MM.1S (cell line): ENCODE results near the gene BRF1.

Experiments used
- DNase-seq: peaks from one replicate; pipeline ENCODE4 v3.0.0-alpha.2; 2015
- H2AFZ ChIP-seq: fragments of 300-600 bp; sonication (generic); 2 replicates; pipeline ENCODE4 v1.6.0; 2016; ENCODE audit warnings: antibody characterized with exemption, low read length
- H3F3A ChIP-seq: fragments of 300-600 bp; sonication (generic); 2 replicates; pipeline ENCODE4 v1.6.1; 2016; ENCODE audit warnings: mild to moderate bottlenecking, antibody characterized with exemption, low read length, moderate library complexity, mixed read lengths; ENCODE audit not compliant: insufficient read depth
- H3K27ac ChIP-seq: fragments of 300-600 bp; sonication (generic); 2 replicates; pipeline ENCODE4 v1.5.1; 2016; ENCODE audit warnings: mild to moderate bottlenecking, low read length
- H3K27me3 ChIP-seq: fragments of 300-600 bp; sonication (generic); replicated peaks from 2 replicates; pipeline ENCODE4 v1.6.0; 2016; ENCODE audit warnings: low read length; ENCODE audit not compliant: insufficient read depth
- H3K36me3 ChIP-seq: fragments of 300-600 bp; sonication (generic); replicated peaks from 2 replicates; pipeline ENCODE4 v1.6.1; 2016; ENCODE audit warnings: mild to moderate bottlenecking, low read length, mixed read lengths; ENCODE audit not compliant: insufficient read depth
- H3K4me1 ChIP-seq: fragments of 300-600 bp; sonication (generic); 2 replicates; pipeline ENCODE4 v1.6.1; 2016; ENCODE audit warnings: low read length, mixed read lengths
- H3K4me2 ChIP-seq: fragments of 300-600 bp; sonication (generic); 2 replicates; pipeline ENCODE4 v1.6.0; 2016; ENCODE audit warnings: low read depth, low read length
- H3K4me3 ChIP-seq: fragments of 300-600 bp; sonication (generic); 2 replicates; pipeline ENCODE4 v1.5.1; 2016; ENCODE audit warnings: low read length, mixed read lengths
- H3K79me2 ChIP-seq: fragments of 300-600 bp; sonication (generic); 2 replicates; pipeline ENCODE4 v1.6.1; 2016; ENCODE audit warnings: mixed run types, low read length, mixed read lengths
- H3K9ac ChIP-seq: fragments of 300-600 bp; sonication (generic); 2 replicates; pipeline ENCODE4 v1.6.1; 2016; ENCODE audit warnings: low read length, mixed read lengths
- H3K9me2 ChIP-seq: fragments of 300-600 bp; sonication (generic); replicated peaks from 2 replicates; pipeline ENCODE4 v1.6.1; 2016; ENCODE audit warnings: mild to moderate bottlenecking, low read length, mixed read lengths; ENCODE audit not compliant: insufficient read depth
- H3K9me3 ChIP-seq: fragments of 300-600 bp; sonication (generic); replicated peaks from 2 replicates; pipeline ENCODE4 v1.6.1; 2016; ENCODE audit warnings: mild to moderate bottlenecking, low read length, mixed read lengths; ENCODE audit not compliant: insufficient read depth
- H4K20me1 ChIP-seq: fragments of 300-600 bp; sonication (generic); 2 replicates; pipeline ENCODE4 v1.6.1; 2016; ENCODE audit warnings: mild to moderate bottlenecking, low read length, moderate library complexity, mixed read lengths; ENCODE audit not compliant: insufficient read depth
- EZH2 ChIP-seq: fragments of 300-600 bp; sonication (generic); optimal IDR thresholded peaks from 2 replicates; pipeline ENCODE3; 2017; ENCODE audit warnings: low read depth, mild to moderate bottlenecking, antibody characterized with exemption, low read length, mixed read lengths
- EZH2phosphoT487 ChIP-seq: fragments of 300-600 bp; sonication (generic); IDR thresholded peaks from 2 replicates; pipeline ENCODE4 v1.6.1; 2018; ENCODE audit warnings: antibody characterized with exemption, low read length
- TF ChIP-seq, protein P1 (sequence below): fragments of 300-600 bp; sonication (generic); IDR thresholded peaks from 2 replicates; pipeline ENCODE4 v1.5.1; 2016; ENCODE audit warnings: antibody characterized with exemption, low read length, mixed read lengths

BRF1 gene, protein sequence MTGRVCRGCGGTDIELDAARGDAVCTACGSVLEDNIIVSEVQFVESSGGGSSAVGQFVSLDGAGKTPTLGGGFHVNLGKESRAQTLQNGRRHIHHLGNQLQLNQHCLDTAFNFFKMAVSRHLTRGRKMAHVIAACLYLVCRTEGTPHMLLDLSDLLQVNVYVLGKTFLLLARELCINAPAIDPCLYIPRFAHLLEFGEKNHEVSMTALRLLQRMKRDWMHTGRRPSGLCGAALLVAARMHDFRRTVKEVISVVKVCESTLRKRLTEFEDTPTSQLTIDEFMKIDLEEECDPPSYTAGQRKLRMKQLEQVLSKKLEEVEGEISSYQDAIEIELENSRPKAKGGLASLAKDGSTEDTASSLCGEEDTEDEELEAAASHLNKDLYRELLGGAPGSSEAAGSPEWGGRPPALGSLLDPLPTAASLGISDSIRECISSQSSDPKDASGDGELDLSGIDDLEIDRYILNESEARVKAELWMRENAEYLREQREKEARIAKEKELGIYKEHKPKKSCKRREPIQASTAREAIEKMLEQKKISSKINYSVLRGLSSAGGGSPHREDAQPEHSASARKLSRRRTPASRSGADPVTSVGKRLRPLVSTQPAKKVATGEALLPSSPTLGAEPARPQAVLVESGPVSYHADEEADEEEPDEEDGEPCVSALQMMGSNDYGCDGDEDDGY

DNA sequence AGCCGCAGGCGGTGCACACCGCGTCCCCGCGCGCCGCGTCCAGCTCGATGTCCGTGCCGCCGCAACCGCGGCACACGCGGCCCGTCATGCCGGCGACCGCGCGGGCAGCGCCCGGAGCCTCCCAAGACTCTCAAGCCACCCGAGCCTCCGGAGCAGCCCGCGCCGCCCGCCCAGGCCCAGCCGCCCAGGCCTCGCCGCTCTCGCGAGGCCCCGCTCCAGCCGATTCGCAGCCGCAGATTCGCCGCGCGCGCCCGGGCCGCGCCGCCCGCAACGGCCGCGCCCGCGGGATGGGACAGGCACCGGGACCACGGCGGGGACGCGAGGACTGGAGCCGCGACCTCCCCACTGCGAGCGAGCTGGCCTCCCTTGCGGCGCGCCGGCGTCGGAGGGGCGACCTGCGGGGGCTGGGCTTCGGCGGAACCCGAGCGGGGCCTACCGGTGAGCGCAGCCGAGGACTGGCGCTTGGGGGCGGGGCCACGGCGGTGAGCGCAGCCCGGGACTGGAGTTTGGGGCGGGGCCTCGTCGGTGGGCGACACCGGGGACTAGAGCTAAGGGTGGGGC, at the start of gene BRF1:
Gene BRF1 (minus strand): TSS at position 460 of the 561 bp plus-strand sequence. CDS start 372 bp downstream, at position 88.
- peak within 1 kb of the TSS; percentile 72 for H3K9ac ChIP-seq
- no peaks in the 10 kb centered on the region for H3K36me3 ChIP-seq
- peak within 1 kb of the TSS; percentile 73 for H3K4me3 ChIP-seq
- no peaks in the 10 kb centered on the region for H3K27me3 ChIP-seq
- peak within 1 kb of the TSS; percentile 63; the same call in 1 of the 2 replicates for H3K4me2 ChIP-seq
- H3K79me2 ChIP-seq: peaks cover 27% of the 10 kb centered on the region
- H3K27ac ChIP-seq: peak within 1 kb of the TSS; percentile 78; the same call in 1 of the 2 replicates
- TF ChIP-seq EZH2phosphoT487 (no peak), EZH2 (no peak)
- TF ChIP-seq, protein P1, sequence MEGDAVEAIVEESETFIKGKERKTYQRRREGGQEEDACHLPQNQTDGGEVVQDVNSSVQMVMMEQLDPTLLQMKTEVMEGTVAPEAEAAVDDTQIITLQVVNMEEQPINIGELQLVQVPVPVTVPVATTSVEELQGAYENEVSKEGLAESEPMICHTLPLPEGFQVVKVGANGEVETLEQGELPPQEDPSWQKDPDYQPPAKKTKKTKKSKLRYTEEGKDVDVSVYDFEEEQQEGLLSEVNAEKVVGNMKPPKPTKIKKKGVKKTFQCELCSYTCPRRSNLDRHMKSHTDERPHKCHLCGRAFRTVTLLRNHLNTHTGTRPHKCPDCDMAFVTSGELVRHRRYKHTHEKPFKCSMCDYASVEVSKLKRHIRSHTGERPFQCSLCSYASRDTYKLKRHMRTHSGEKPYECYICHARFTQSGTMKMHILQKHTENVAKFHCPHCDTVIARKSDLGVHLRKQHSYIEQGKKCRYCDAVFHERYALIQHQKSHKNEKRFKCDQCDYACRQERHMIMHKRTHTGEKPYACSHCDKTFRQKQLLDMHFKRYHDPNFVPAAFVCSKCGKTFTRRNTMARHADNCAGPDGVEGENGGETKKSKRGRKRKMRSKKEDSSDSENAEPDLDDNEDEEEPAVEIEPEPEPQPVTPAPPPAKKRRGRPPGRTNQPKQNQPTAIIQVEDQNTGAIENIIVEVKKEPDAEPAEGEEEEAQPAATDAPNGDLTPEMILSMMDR: no peak
- H3K9me2 ChIP-seq: no peaks in the 10 kb centered on the region
- H3K9me3 ChIP-seq: no peaks in the 10 kb centered on the region
- H3K4me1 ChIP-seq: no peaks in the 10 kb centered on the region
- no peaks in the 10 kb centered on the region for H4K20me1 ChIP-seq
- peak within 1 kb of the TSS; percentile 58 for H2AFZ ChIP-seq
- H3F3A ChIP-seq: no peaks in the 10 kb centered on the region
- peak; percentile 83 for DNase-seq

DNA sequence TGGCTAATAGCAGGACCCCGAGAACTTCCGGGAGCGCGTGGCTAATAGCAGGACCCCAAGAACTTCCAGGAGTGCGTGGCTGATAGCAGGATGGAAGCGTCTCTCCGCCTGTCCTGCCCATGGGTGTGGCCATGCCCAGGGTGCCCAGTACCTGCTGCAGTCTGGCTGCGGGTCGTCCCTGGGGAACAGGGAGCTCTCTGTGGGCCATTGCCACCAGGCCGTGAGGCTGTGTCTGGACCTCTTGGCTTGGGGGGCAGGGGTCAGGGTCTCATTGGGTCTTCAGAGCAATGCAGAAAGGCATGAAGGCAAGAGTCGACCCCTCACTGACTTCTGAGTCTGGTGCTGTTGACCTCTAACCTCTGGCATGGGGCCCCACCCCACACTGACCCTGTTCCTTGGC, 49.2 kb upstream of the BRF1 start:
- no peaks in the 10 kb centered on the region for H3K9me3 ChIP-seq
- H2AFZ ChIP-seq: no peak overlapping the region
- no peak overlapping the region for H3K27ac ChIP-seq
- H3K36me3 ChIP-seq: no peaks in the 10 kb centered on the region
- H3K4me3 ChIP-seq: no peak overlapping the region
- no peak overlapping the region for H3K9ac ChIP-seq
- no peaks in the 10 kb centered on the region for H3K79me2 ChIP-seq
- H3K4me2 ChIP-seq: no peak overlapping the region
- TF ChIP-seq EZH2 (no peak), EZH2phosphoT487 (no peak)
- TF ChIP-seq, protein P1: no peak
- no peak for DNase-seq
- no peaks in the 10 kb centered on the region for H3K4me1 ChIP-seq
- no peaks in the 10 kb centered on the region for H3K9me2 ChIP-seq
- no peaks in the 10 kb centered on the region for H4K20me1 ChIP-seq
- H3K27me3 ChIP-seq: no peaks in the 10 kb centered on the region
- no peaks in the 10 kb centered on the region for H3F3A ChIP-seq

DNA sequence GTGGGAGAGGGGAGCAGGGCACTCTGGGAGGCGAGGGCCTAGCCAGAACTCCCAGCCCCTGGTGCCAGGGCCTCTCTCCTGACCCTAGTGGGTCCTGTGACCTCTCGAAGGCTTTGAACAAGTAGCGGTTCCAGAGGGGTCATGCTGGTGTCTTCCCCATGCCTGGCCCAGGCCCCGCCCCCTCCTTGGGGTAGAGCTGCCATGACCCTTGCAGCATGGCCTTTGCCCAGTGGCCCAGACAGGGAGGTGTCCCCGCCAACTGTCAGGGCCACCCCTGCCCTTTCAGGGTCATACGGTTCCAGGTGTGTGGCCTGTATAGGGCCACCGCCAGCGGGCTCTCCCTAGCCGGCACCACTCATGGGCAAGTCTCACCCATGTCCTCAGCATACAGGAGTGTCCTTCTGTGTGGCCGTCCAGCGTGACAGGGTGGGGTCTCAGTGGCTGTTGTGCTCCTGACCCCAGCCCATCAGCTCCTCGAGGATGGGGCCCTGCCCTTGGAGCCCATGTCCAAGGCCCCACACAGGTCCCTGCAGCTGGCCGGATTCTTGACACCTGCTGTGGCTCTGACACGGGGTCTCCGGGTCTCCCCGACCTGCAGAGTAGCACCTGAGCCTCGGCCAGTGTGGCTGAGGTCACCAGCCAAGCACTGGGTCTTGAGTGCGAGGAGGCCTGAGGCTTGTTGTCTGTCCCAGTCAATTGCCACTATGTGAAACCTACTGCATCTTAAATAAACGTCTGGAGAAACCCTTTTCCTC, 48.3 kb upstream of the BRF1 start:
- Histone ChIP-seq H2AFZ (no peak overlapping the region), H3K4me3 (no peak overlapping the region), H3K4me1 (no peaks in the 10 kb centered on the region), H3K36me3 (no peaks in the 10 kb centered on the region), H3K9me2 (no peaks in the 10 kb centered on the region), H4K20me1 (no peaks in the 10 kb centered on the region), H3K9ac (no peak overlapping the region), H3K4me2 (no peak overlapping the region), H3K27ac (no peak overlapping the region), H3F3A (no peaks in the 10 kb centered on the region), H3K79me2 (no peaks in the 10 kb centered on the region), H3K27me3 (no peaks in the 10 kb centered on the region), H3K9me3 (no peaks in the 10 kb centered on the region)
- TF ChIP-seq, protein P1: no peak
- TF ChIP-seq EZH2phosphoT487 (no peak), EZH2 (no peak)
- DNase-seq: no peak
